HEK293T (cell line): Measurements from ENCODE around the gene NEK9.

Source experiments
- CTCF ChIA-PET: fragments of 350-600 bp; formaldehyde crosslinking; extraction: SDS; loops from one replicate; lab custom pipeline; 2021; ENCODE audit warnings: antibody characterized with exemption, inconsistent platforms; lab: Yijun Ruan, JAX
- POLR2A ChIA-PET: fragments of 350-600 bp; formaldehyde crosslinking; extraction: SDS; loops from one replicate; lab custom pipeline; 2020; ENCODE audit warnings: antibody characterized with exemption, inconsistent platforms; lab: Yijun Ruan, JAX
- DNase-seq: peaks from one replicate; pipeline ENCODE4 v3.0.0; 2012; ENCODE audit warnings: mixed read lengths; ENCODE audit errors: extremely low spot score
- ARNT ChIP-seq: fragments of 450-650 bp; IDR thresholded peaks from 2 replicates; pipeline ENCODE4 v1.6.1; 2017; ENCODE audit warnings: mild to moderate bottlenecking
- BHLHE40 ChIP-seq: fragments of 450-650 bp; IDR thresholded peaks from 2 replicates; pipeline ENCODE4 v1.6.1; 2016; ENCODE audit warnings: mild to moderate bottlenecking, moderate library complexity, borderline replicate concordance
- CTBP1 ChIP-seq: fragments of 450-650 bp; IDR thresholded peaks from 2 replicates; pipeline ENCODE4 v1.6.1; 2016; ENCODE audit warnings: borderline replicate concordance
- ELF4 ChIP-seq: fragments of 450-650 bp; IDR thresholded peaks from 2 replicates; pipeline ENCODE4 v1.6.1; 2017; ENCODE audit warnings: antibody characterized with exemption
- FOXA1 ChIP-seq: fragments of 450-650 bp; IDR thresholded peaks from 2 replicates; pipeline ENCODE4 v1.6.1; 2016; ENCODE audit warnings: mild to moderate bottlenecking
- FOXK2 ChIP-seq: fragments of 450-650 bp; IDR thresholded peaks from 2 replicates; pipeline ENCODE4 v1.6.1; 2016; ENCODE audit warnings: mild to moderate bottlenecking
- FOXM1 ChIP-seq: fragments of 450-650 bp; IDR thresholded peaks from 2 replicates; pipeline ENCODE4 v1.6.1; 2017; ENCODE audit warnings: mild to moderate bottlenecking, borderline replicate concordance
- HDGF ChIP-seq: fragments of 450-650 bp; IDR thresholded peaks from 2 replicates; pipeline ENCODE4 v1.6.1; 2017; ENCODE audit warnings: antibody characterized with exemption, borderline replicate concordance
- L3MBTL2 ChIP-seq: fragments of 450-650 bp; conservative IDR thresholded peaks from 2 replicates; pipeline ENCODE4 v1.6.1; 2016; ENCODE audit warnings: mild to moderate bottlenecking
- LEF1 ChIP-seq: fragments of 450-650 bp; IDR thresholded peaks from 2 replicates; pipeline ENCODE4 v1.6.1; 2017; ENCODE audit warnings: mild to moderate bottlenecking, borderline replicate concordance
- NFRKB ChIP-seq: fragments of 450-650 bp; IDR thresholded peaks from 2 replicates; pipeline ENCODE4 v1.6.1; 2016; ENCODE audit warnings: mild to moderate bottlenecking, moderate library complexity
- PKNOX1 ChIP-seq: fragments of 450-650 bp; IDR thresholded peaks from 2 replicates; pipeline ENCODE4 v1.6.1; 2016
- SP1 ChIP-seq: fragments of 450-650 bp; IDR thresholded peaks from 2 replicates; pipeline ENCODE4 v1.6.1; 2017
- SUZ12 ChIP-seq: fragments of 450-650 bp; IDR thresholded peaks from 2 replicates; pipeline ENCODE4 v1.6.1; 2016; ENCODE audit warnings: mild to moderate bottlenecking
- TARDBP ChIP-seq: fragments of 450-650 bp; IDR thresholded peaks from 2 replicates; pipeline ENCODE4 v1.6.1; 2016
- ZNF384 ChIP-seq: fragments of 450-650 bp; IDR thresholded peaks from 2 replicates; pipeline ENCODE4 v1.6.1; 2016

NEK9 gene

GRCh38 chr14:75168586-75169335 is 41.9 kb upstream of the NEK9 start:
- CTCF ChIA-PET: interaction anchor here (0.9 kb wide), 1 partner anchor 16 kb away, joined by 3 read pairs; no protein-coding TSS in a partner anchor
- no peak for TF ChIP-seq HDGF
- no peak for TF ChIP-seq SUZ12
- no peak for TF ChIP-seq LEF1
- TF ChIP-seq FOXK2: no peak
- no peak for TF ChIP-seq L3MBTL2
- TF ChIP-seq ZNF384: no peak
- TF ChIP-seq CTBP1: no peak
- no peak for TF ChIP-seq PKNOX1
- no peak for TF ChIP-seq ELF4
- no peak for TF ChIP-seq FOXA1
- TF ChIP-seq TARDBP: no peak
- no peak for TF ChIP-seq SP1
- TF ChIP-seq BHLHE40: no peak
- TF ChIP-seq FOXM1: no peak
- TF ChIP-seq NFRKB: no peak
- POLR2A ChIA-PET: no interaction called here
- no peak for DNase-seq

GRCh38 chr14:75167325-75167724 is 40.5 kb upstream of the NEK9 start:
- ChIA-PET POLR2A (no interaction called here), CTCF (no interaction called here)
- no peak for DNase-seq
- TF ChIP-seq HDGF: no peak
- no peak for TF ChIP-seq ZNF384
- no peak for TF ChIP-seq ARNT
- TF ChIP-seq NFRKB: no peak
- no peak for TF ChIP-seq CTBP1
- TF ChIP-seq FOXA1: no peak
- TF ChIP-seq PKNOX1: no peak
- no peak for TF ChIP-seq TARDBP
- no peak for TF ChIP-seq FOXM1
- no peak for TF ChIP-seq FOXK2
- TF ChIP-seq LEF1: no peak

GRCh38 chr14:75165586-75166391 is 38.9 kb upstream of the NEK9 start:
- ChIA-PET POLR2A (no interaction called here), CTCF (no interaction called here)
- TF ChIP-seq CTBP1 (no peak), LEF1 (no peak)

GRCh38 chr14:75164809-75165208 is 38.0 kb upstream of the NEK9 start:
- TF ChIP-seq ARNT (no peak), SUZ12 (no peak), BHLHE40 (no peak), ZNF384 (no peak), CTBP1 (no peak), FOXM1 (no peak), FOXK2 (no peak)
- POLR2A ChIA-PET: no interaction called here
- DNase-seq: no peak
- CTCF ChIA-PET: no interaction called here

More at GRCh38 chr14:75165586-75166391, 38.9 kb upstream of the NEK9 start:
- no peak for DNase-seq

GRCh38 chr14:75163677-75164076 is 36.8 kb upstream of the NEK9 start:
- ChIA-PET POLR2A (interaction anchor here (1.0 kb wide), 1 partner anchor 37 kb away, joined by 3 read pairs; the partner anchor contains the start of gene NEK9), CTCF (no interaction called here)
- TF ChIP-seq BHLHE40: no peak
- no peak for TF ChIP-seq HDGF
- TF ChIP-seq LEF1: no peak
- no peak for TF ChIP-seq ZNF384
- no peak for TF ChIP-seq SUZ12
- TF ChIP-seq FOXK2: no peak
- no peak for TF ChIP-seq FOXA1
- no peak for TF ChIP-seq TARDBP
- no peak for TF ChIP-seq FOXM1
- no peak for TF ChIP-seq PKNOX1
- TF ChIP-seq ARNT: no peak
- DNase-seq: no peak

- CTCF ChIA-PET: no interaction called here
- TF ChIP-seq BHLHE40 (no peak), LEF1 (no peak), FOXM1 (no peak), HDGF (no peak), FOXK2 (no peak), SP1 (no peak), L3MBTL2 (no peak), ZNF384 (no peak), FOXA1 (no peak), SUZ12 (no peak), TARDBP (no peak), NFRKB (no peak), CTBP1 (no peak), ELF4 (no peak), ARNT (no peak), PKNOX1 (no peak)
Observed at GRCh38 chr14:75162631-75163030, 35.8 kb upstream of the NEK9 start.

More at GRCh38 chr14:75162631-75163030, 35.8 kb upstream of the NEK9 start:
- POLR2A ChIA-PET: interaction anchor here (1.0 kb wide), 1 partner anchor 36 kb away, joined by 3 read pairs; the partner anchor contains the start of gene NEK9
- no peak for DNase-seq
